CD14-positive monocyte (primary cell): Measurements from ENCODE around the gene CACNA1D. TPM values are rescaled to one million over a fixed set of nuclear protein-coding genes. Genes with fewer than 3 reads are reported as not detected.

ENCODE experiments used
- DNase-seq, 3 donors: peaks; one replicate each; pipeline ENCODE4 v3.0.0-alpha.2; 2011 to 2022
- H2AFZ ChIP-seq: 2 replicates; pipeline ENCODE4 v1.6.0; 2012; ENCODE audit warnings: mild to moderate bottlenecking, low read depth, low read length, inconsistent platforms; ENCODE audit not compliant: insufficient read depth, poor library complexity, severe bottlenecking
- H3K27ac ChIP-seq, 2 donors: 1 replicate in 1 of 2; 2 replicates in 1 of 2; pipeline ENCODE4 v1.5.1; 2012 to 2013; ENCODE audit warnings: low read length in 2 of 2, control low read depth in 1 of 2, inconsistent platforms in 1 of 2, low read depth in 1 of 2, mild to moderate bottlenecking in 1 of 2
- H3K27me3 ChIP-seq, 2 donors: one replicate each; pipeline versions ENCODE4 v1.6.0 to v1.6.1; 2011 to 2013; ENCODE audit warnings: low read length in 2 of 2; ENCODE audit not compliant: control insufficient read depth in 2 of 2, insufficient read depth in 2 of 2
- H3K36me3 ChIP-seq, 2 donors: replicated peaks in 1 of 2; 1 replicate in 1 of 2; 2 replicates in 1 of 2; pipeline versions ENCODE4 v1.5.1 to v1.6.1; 2012 to 2013; ENCODE audit warnings: low read length in 2 of 2, control low read depth in 1 of 2, inconsistent platforms in 1 of 2, mild to moderate bottlenecking in 1 of 2; ENCODE audit not compliant: insufficient read depth in 2 of 2, control insufficient read depth in 1 of 2
- H3K4me1 ChIP-seq, 2 donors: 1 replicate in 1 of 2; 2 replicates in 1 of 2; pipeline versions ENCODE4 v1.5.1 to v1.6.1; 2012 to 2013; ENCODE audit warnings: low read length in 2 of 2, control low read depth in 1 of 2, inconsistent platforms in 1 of 2, mild to moderate bottlenecking in 1 of 2, moderate library complexity in 1 of 2; ENCODE audit not compliant: insufficient read depth in 2 of 2, control insufficient read depth in 1 of 2
- H3K4me2 ChIP-seq: replicated peaks from 2 replicates; pipeline ENCODE3; 2012; ENCODE audit warnings: low read length, moderate library complexity, mild to moderate bottlenecking; ENCODE audit not compliant: poor library complexity, severe bottlenecking; ENCODE audit errors: extremely low read depth
- H3K4me3 ChIP-seq, 3 experiments: fragments of 200-600 bp in 1 of 3; sonication (generic) in 1 of 3; replicated peaks in 1 of 3; 1 replicate in 2 of 3; 2 replicates in 1 of 3; pipeline ENCODE4 v1.5.1; 2011 to 2013; ENCODE audit warnings: low read length in 3 of 3, mild to moderate bottlenecking in 3 of 3, control low read depth in 2 of 3, low read depth in 2 of 3, inconsistent platforms in 1 of 3, moderate library complexity in 1 of 3
- H3K79me2 ChIP-seq: 2 replicates; pipeline ENCODE4 v1.6.0; 2012; ENCODE audit warnings: mild to moderate bottlenecking, control low read depth, inconsistent platforms, low read length, moderate library complexity; ENCODE audit not compliant: insufficient read depth
- H3K9ac ChIP-seq: 2 replicates; pipeline ENCODE4 v1.6.0; 2017; ENCODE audit warnings: low read length, mild to moderate bottlenecking; ENCODE audit not compliant: insufficient read depth, poor library complexity, severe bottlenecking
- H3K9me3 ChIP-seq, 2 donors: replicated peaks in 1 of 2; 1 replicate in 1 of 2; 2 replicates in 1 of 2; pipeline versions ENCODE4 v1.5.1 to v1.6.1; 2012 to 2013; ENCODE audit warnings: low read length in 2 of 2, control low read depth in 1 of 2; ENCODE audit not compliant: control insufficient read depth in 1 of 2, insufficient read depth in 1 of 2
- H4K20me1 ChIP-seq: 2 replicates; pipeline ENCODE4 v1.6.0; 2012; ENCODE audit warnings: mild to moderate bottlenecking, low read length, control low read depth, moderate library complexity; ENCODE audit not compliant: insufficient read depth
- H3K27ac Mint-ChIP-seq, 7 donors: one replicate each; pipeline ENCODE4 v1.8.0; 2020; ENCODE audit warnings: mild to moderate bottlenecking in 7 of 7, mixed read lengths in 7 of 7, moderate library complexity in 6 of 7, inconsistent platforms in 2 of 7
- H3K27me3 Mint-ChIP-seq, 3 donors: one replicate each; pipeline ENCODE4 v1.8.0; 2021 to 2022; ENCODE audit warnings: low read depth in 3 of 3, mild to moderate bottlenecking in 3 of 3, mixed read lengths in 3 of 3, moderate library complexity in 3 of 3, inconsistent platforms in 1 of 3
- H3K36me3 Mint-ChIP-seq, 2 donors: one replicate each; pipeline ENCODE4 v1.8.0; 2020; ENCODE audit warnings: mixed read lengths in 2 of 2, inconsistent platforms in 1 of 2, mild to moderate bottlenecking in 1 of 2
- H3K4me1 Mint-ChIP-seq: one replicate; pipeline ENCODE4 v1.8.0; 2020; ENCODE audit warnings: mild to moderate bottlenecking, mixed read lengths
- H3K4me3 Mint-ChIP-seq, 2 donors: one replicate each; pipeline ENCODE4 v1.8.0; 2020; ENCODE audit warnings: mild to moderate bottlenecking in 2 of 2, mixed read lengths in 2 of 2, moderate library complexity in 1 of 2
- H3K9me3 Mint-ChIP-seq, 7 donors: one replicate each; pipeline ENCODE4 v1.8.0; 2020 to 2022; ENCODE audit warnings: mixed read lengths in 7 of 7, mild to moderate bottlenecking in 6 of 7, moderate library complexity in 6 of 7, inconsistent platforms in 2 of 7
- WGBS: methylation state at CpG from one replicate; pipeline ENCODE4 v1.1.5; 2013; ENCODE audit warnings: missing lambda C conversion rate; ENCODE audit not compliant: insufficient coverage; 5-methylcytosine and 5-hydroxymethylcytosine counted together
- intact Hi-C, 2 donors: fragments of 100-400 bp; cut with micrococcal nuclease; formaldehyde crosslinking; loops; one replicate each; pipeline versions ENCODE4 v1.15.0 to v1.15.1; 2023
- polyA plus RNA-seq, 3 donors: library from polyadenylated mRNA; depleted of rRNA in 1 of 3; unstranded in 2 of 3; stranded (reverse) in 1 of 3; fragments of 300-500 nt in 2 of 3; fragments of >200 nt in 1 of 3; fragmentation: Illumina TruSeq in 2 of 3; gene quantifications; 1 replicate in 2 of 3; 2 replicates in 1 of 3; pipeline ENCODE4 v1.2.3, GENCODE V29; 2012 to 2021
- TF ChIP-seq, protein P1 (sequence below): fragments of 200-600 bp; IDR thresholded peaks from one replicate; pipeline ENCODE4 v1.8.0; 2022; ENCODE audit warnings: antibody characterized with exemption, mild to moderate bottlenecking

Gene CACNA1D
- polyA plus RNA-seq, 3 donors, result 0.29 to 1.2 (median 0.98) TPM

DNA sequence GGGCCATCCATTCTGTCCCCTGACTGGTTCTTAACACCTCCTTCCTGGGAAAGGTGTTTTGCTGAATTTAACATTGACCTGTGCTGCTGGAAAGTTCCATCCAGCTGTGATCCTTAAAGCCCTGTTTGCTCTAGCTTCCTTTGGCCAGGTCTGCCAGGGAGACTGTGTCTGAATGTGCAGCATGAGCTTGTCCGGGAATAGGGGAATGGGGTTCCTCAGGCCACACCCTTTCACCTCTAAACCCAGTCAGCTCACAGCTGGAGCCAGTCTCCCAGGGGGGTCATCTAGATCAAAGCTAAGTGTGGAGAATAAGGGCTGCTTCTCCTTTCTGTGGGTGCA is 177.5 kb downstream of the CACNA1D start:
- Mint-ChIP-seq H3K27me3 (peaks cover 7 to 22% (median 11%) of the 10 kb centered on the region in 3 donors), H3K27ac (no peak overlapping the region), H3K9me3 (no peaks in the 10 kb centered on the region), H3K36me3 (no peaks in the 10 kb centered on the region), H3K4me1 (no peaks in the 10 kb centered on the region), H3K4me3 (no peak overlapping the region)
- Histone ChIP-seq H4K20me1 (no peaks in the 10 kb centered on the region), H3K4me2 (no peak overlapping the region), H3K79me2 (no peaks in the 10 kb centered on the region), H3K4me3 (no peak overlapping the region), H3K27ac (no peak overlapping the region), H3K4me1 (no peaks in the 10 kb centered on the region), H3K9ac (no peak overlapping the region), H3K27me3 (no peaks in the 10 kb centered on the region), H3K9me3 (no peaks in the 10 kb centered on the region), H3K36me3 (no peaks in the 10 kb centered on the region), H2AFZ (no peak overlapping the region)
- DNase-seq, result no peak
- intact Hi-C loops, result no loop called here
- TF ChIP-seq, protein P1, sequence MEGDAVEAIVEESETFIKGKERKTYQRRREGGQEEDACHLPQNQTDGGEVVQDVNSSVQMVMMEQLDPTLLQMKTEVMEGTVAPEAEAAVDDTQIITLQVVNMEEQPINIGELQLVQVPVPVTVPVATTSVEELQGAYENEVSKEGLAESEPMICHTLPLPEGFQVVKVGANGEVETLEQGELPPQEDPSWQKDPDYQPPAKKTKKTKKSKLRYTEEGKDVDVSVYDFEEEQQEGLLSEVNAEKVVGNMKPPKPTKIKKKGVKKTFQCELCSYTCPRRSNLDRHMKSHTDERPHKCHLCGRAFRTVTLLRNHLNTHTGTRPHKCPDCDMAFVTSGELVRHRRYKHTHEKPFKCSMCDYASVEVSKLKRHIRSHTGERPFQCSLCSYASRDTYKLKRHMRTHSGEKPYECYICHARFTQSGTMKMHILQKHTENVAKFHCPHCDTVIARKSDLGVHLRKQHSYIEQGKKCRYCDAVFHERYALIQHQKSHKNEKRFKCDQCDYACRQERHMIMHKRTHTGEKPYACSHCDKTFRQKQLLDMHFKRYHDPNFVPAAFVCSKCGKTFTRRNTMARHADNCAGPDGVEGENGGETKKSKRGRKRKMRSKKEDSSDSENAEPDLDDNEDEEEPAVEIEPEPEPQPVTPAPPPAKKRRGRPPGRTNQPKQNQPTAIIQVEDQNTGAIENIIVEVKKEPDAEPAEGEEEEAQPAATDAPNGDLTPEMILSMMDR, result no peak
- WGBS, result no CpG with 5 or more reads among the region's 1 CpG

DNA sequence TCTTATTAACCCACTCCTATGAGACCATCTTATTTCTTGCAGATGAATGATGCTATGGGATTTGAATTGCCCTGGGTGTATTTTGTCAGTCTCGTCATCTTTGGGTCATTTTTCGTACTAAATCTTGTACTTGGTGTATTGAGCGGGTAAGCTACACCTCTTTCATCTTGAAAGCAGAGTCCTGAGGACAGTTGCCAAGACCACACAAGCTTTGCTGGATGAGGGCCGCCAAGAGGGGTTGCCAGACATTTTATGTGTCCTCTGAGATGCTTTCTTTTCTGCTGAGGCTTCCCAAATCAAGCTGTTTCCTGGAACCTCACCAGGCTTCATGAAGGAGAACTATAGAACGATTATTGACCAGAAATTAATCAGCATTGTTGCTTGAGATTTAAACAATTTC is 178.6 kb downstream of the CACNA1D start:
- no peaks in the 10 kb centered on the region for H3K36me3 Mint-ChIP-seq
- Histone ChIP-seq H3K27ac (no peak overlapping the region), H3K36me3 (no peaks in the 10 kb centered on the region), H3K4me3 (no peak overlapping the region), H3K9ac (no peak overlapping the region), H3K4me2 (no peak overlapping the region), H4K20me1 (no peaks in the 10 kb centered on the region), H3K4me1 (no peaks in the 10 kb centered on the region), H3K27me3 (no peaks in the 10 kb centered on the region), H2AFZ (no peak overlapping the region), H3K79me2 (no peaks in the 10 kb centered on the region), H3K9me3 (no peaks in the 10 kb centered on the region)
- TF ChIP-seq, protein P1, result no peak
- no peak overlapping the region for H3K4me3 Mint-ChIP-seq
- H3K4me1 Mint-ChIP-seq, result no peaks in the 10 kb centered on the region
- intact Hi-C loops, result no loop called here
- H3K27me3 Mint-ChIP-seq, result peaks cover 7 to 22% (median 16%) of the 10 kb centered on the region in 3 donors
- WGBS, result 100% methylated on average over 2 of the region's 5 CpGs
- H3K27ac Mint-ChIP-seq, result no peak overlapping the region
- no peaks in the 10 kb centered on the region for H3K9me3 Mint-ChIP-seq
- no peak for DNase-seq
